ENCODE measurements around the gene RAD23B. TPM values are rescaled to one million over a fixed set of nuclear protein-coding genes. Genes with fewer than 3 reads are reported as not detected.

The RAD23B gene
- total and polyA plus RNA-seq, 2 of the 13 experiments (the other 11 are each of a cell fraction or from before 2014, with no cell fraction given): 133 to 156 TPM

DNA sequence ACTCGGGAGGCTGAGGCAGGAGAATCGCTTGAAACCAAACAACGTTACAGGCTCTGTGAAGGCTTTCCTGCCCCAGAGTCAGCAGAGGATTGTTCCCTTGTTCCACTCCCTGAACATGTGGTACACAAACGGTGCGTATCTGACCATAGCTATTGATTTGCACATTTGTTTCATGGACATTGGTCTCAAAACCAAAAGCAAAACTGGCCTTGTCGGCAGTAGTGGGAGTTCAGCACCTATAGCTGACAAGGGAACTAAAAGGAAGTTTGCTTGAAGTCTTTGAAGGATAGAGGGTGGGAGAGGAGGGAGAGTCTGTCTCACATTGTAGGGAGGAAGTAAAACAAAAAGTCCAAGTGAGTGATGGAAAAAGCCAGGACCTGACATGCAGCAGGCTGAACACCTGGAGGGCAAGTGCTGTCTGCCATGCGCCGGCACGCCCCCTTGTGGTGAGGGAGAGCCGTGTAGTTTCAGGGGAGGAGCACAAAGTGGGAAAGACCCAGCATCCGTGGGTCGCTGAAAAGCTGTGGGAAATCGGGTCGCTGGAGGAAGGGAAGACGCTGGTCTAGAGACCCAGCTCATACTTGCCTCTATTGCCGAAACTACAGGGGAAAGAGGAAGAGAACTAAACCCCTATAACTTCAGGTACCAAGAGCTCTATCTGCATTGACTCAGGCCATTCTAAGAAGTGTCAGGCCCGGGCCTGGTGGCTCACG is 58.0 kb downstream of the RAD23B start (continued):
- TF ChIP-seq ZNF839 (CRISPR knock-in tag; IDR thresholded peaks at IDR 0.05; ENCODE audit: borderline replicate concordance) (no peak), ZNF20 (CRISPR knock-in tag; IDR thresholded peaks at IDR 0.05) (no peak), ZEB1 (IDR thresholded peaks at IDR 0.05; ENCODE audit: insufficient replicate concordance, low read depth) (no peak), ZNF652 (CRISPR knock-in tag; IDR thresholded peaks at IDR 0.05; ENCODE audit: borderline replicate concordance, low read depth) (no peak), NFYB (CRISPR knock-in tag; IDR thresholded peaks at IDR 0.05) (no peak; the same call in 1 of the 2 replicates), ZNF619 (CRISPR knock-in tag; IDR thresholded peaks at IDR 0.05) (no peak), NRL (CRISPR knock-in tag; IDR thresholded peaks at IDR 0.05; ENCODE audit: borderline replicate concordance) (no peak), RBM39 (IDR thresholded peaks at IDR 0.05; ENCODE audit: low read depth, low read length, poor library complexity, severe bottlenecking) (no peak), ZNF207 (IDR thresholded peaks at IDR 0.05; ENCODE audit: borderline replicate concordance) (no peak), SALL1 (CRISPR knock-in tag; IDR thresholded peaks at IDR 0.05) (peak; percentile 70)
- TF ChIP-seq, protein P1, sequence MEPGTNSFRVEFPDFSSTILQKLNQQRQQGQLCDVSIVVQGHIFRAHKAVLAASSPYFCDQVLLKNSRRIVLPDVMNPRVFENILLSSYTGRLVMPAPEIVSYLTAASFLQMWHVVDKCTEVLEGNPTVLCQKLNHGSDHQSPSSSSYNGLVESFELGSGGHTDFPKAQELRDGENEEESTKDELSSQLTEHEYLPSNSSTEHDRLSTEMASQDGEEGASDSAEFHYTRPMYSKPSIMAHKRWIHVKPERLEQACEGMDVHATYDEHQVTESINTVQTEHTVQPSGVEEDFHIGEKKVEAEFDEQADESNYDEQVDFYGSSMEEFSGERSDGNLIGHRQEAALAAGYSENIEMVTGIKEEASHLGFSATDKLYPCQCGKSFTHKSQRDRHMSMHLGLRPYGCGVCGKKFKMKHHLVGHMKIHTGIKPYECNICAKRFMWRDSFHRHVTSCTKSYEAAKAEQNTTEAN (CRISPR knock-in tag; conservative IDR thresholded peaks at IDR 0.05): no peak
- TF ChIP-seq, protein P2, sequence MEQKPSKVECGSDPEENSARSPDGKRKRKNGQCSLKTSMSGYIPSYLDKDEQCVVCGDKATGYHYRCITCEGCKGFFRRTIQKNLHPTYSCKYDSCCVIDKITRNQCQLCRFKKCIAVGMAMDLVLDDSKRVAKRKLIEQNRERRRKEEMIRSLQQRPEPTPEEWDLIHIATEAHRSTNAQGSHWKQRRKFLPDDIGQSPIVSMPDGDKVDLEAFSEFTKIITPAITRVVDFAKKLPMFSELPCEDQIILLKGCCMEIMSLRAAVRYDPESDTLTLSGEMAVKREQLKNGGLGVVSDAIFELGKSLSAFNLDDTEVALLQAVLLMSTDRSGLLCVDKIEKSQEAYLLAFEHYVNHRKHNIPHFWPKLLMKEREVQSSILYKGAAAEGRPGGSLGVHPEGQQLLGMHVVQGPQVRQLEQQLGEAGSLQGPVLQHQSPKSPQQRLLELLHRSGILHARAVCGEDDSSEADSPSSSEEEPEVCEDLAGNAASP (CRISPR knock-in tag; IDR thresholded peaks at IDR 0.05; ENCODE audit: borderline replicate concordance): no peak
- TF ChIP-seq, protein P3, sequence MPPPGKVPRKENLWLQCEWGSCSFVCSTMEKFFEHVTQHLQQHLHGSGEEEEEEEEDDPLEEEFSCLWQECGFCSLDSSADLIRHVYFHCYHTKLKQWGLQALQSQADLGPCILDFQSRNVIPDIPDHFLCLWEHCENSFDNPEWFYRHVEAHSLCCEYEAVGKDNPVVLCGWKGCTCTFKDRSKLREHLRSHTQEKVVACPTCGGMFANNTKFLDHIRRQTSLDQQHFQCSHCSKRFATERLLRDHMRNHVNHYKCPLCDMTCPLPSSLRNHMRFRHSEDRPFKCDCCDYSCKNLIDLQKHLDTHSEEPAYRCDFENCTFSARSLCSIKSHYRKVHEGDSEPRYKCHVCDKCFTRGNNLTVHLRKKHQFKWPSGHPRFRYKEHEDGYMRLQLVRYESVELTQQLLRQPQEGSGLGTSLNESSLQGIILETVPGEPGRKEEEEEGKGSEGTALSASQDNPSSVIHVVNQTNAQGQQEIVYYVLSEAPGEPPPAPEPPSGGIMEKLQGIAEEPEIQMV (CRISPR knock-in tag; IDR thresholded peaks at IDR 0.05; ENCODE audit: low read depth): no peak
- TF ChIP-seq, protein P4, sequence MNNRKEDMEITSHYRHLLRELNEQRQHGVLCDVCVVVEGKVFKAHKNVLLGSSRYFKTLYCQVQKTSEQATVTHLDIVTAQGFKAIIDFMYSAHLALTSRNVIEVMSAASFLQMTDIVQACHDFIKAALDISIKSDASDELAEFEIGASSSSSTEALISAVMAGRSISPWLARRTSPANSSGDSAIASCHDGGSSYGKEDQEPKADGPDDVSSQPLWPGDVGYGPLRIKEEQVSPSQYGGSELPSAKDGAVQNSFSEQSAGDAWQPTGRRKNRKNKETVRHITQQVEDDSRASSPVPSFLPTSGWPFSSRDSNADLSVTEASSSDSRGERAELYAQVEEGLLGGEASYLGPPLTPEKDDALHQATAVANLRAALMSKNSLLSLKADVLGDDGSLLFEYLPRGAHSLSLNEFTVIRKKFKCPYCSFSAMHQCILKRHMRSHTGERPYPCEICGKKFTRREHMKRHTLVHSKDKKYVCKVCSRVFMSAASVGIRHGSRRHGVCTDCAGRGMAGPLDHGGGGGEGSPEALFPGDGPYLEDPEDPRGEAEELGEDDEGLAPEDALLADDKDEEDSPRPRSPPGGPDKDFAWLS (CRISPR knock-in tag; IDR thresholded peaks at IDR 0.05; ENCODE audit: borderline replicate concordance): no peak
- TF ChIP-seq, protein P5, sequence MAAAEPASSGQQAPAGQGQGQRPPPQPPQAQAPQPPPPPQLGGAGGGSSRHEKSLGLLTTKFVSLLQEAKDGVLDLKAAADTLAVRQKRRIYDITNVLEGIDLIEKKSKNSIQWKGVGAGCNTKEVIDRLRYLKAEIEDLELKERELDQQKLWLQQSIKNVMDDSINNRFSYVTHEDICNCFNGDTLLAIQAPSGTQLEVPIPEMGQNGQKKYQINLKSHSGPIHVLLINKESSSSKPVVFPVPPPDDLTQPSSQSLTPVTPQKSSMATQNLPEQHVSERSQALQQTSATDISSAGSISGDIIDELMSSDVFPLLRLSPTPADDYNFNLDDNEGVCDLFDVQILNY (CRISPR knock-in tag; conservative IDR thresholded peaks at IDR 0.05): no peak
- TF ChIP-seq, protein P6, sequence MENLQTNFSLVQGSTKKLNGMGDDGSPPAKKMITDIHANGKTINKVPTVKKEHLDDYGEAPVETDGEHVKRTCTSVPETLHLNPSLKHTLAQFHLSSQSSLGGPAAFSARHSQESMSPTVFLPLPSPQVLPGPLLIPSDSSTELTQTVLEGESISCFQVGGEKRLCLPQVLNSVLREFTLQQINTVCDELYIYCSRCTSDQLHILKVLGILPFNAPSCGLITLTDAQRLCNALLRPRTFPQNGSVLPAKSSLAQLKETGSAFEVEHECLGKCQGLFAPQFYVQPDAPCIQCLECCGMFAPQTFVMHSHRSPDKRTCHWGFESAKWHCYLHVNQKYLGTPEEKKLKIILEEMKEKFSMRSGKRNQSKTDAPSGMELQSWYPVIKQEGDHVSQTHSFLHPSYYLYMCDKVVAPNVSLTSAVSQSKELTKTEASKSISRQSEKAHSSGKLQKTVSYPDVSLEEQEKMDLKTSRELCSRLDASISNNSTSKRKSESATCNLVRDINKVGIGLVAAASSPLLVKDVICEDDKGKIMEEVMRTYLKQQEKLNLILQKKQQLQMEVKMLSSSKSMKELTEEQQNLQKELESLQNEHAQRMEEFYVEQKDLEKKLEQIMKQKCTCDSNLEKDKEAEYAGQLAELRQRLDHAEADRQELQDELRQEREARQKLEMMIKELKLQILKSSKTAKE (CRISPR knock-in tag; IDR thresholded peaks at IDR 0.05; ENCODE audit: borderline replicate concordance): no peak

Measured in HepG2 (cell line).